GM21737 (cell line): ENCODE results near the gene TAS1R1.

Source experiments
- ATAC-seq: cut with Tn5 transposase; IDR thresholded peaks from one replicate; pipeline ENCODE4 v1.9.1; 2021; ENCODE audit warnings: mild to moderate bottlenecking, moderate library complexity; ENCODE audit not compliant: unreplicated experiment

The TAS1R1 gene

DNA sequence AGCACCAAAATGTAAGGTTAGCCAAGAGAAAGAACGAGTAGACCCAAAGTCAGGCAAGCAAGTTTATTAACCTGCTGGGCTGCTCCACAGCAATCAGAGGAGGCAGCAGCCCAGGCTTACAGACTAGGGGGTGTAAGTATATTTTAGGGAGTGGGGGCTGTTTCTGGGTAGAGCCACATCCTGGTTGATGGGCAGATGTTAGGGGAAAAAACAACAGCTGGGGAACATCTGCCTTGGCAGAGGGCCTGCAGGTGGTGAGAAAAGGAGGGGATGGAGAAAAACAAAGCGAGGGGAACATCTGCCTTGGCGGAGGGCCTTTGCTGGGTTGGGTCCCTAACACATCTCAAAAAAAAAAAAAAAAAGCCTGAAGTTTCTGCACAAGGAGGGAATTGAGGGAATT lies 15.0 kb downstream of the TAS1R1 start:
- no peak for ATAC-seq

DNA sequence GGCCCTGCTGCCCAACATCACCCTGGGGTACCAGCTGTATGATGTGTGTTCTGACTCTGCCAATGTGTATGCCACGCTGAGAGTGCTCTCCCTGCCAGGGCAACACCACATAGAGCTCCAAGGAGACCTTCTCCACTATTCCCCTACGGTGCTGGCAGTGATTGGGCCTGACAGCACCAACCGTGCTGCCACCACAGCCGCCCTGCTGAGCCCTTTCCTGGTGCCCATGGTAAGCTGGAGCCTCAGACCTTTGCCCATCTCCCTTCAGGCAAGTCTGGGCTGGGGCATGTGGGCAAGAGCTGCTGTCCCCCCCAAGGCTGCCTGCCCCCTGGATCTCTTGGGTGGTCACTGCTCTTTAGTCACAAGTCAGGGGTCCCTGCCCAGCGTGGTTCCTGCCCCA lies 15.9 kb downstream of the TAS1R1 start:
- no peak for ATAC-seq

DNA sequence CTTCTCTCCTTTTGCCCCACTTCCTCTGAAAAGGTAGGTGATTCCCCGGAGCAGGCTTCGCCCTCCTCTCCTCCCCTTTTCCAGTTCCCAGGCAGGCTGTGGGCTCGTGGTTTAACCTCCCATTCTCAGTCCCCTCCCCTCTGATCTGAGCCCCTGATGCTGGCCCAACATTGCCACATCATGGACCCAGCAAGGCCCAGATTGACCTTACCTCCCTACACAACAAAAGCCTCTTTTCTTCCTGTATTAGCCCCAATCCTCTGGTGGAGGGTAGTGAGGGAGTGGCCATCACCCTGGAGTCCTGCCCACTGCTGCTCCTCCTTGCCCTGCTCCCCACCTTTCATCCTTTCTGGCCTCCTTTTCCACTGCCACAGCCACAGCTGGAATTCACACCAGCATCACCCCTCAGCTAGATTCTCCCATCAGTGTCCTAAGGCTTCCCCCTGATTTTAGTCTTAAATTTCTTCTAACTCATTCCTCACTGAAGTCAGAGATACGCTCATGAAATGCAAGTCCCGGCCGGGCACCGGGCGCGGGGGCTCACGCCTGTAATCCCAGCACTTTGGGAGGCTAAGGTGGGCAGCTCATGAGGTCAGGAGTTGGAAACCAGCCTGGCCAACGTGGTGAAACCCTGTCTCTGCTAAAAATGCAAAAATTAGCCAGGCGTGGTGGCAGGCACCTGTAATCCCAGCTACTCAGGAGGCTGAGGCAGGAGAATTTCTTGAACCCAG lies 17.7 kb downstream of the TAS1R1 start:
- no peak for ATAC-seq

DNA sequence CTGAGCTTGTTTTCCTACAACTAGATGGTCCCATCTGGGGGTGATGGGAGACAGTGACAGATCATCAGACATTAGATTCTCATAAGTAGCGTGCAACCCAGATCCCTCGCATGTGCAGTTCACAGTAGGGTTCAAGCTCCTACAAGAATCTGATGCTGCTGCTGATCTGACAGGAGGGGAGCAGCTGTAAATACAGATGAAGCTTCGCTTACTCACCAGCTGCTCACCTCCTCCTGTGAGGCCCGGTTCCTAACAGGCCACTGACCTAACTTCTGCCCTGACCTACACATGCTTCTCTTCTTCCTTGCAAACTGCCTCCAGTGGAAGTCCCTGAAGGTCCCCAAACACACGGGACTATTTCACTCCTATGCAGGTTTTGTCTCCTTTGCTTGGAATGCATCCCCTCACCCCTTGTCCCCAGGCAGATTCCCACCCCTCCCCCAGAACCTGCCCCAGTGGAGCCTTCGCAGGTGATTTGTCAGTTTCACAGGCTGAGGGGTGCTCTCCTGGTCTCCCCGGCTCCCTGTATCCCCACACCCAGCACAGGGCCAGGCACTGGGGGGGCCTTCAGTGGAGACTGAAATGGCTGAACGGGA lies 19.0 kb downstream of the TAS1R1 start:
- ATAC-seq = no peak

DNA sequence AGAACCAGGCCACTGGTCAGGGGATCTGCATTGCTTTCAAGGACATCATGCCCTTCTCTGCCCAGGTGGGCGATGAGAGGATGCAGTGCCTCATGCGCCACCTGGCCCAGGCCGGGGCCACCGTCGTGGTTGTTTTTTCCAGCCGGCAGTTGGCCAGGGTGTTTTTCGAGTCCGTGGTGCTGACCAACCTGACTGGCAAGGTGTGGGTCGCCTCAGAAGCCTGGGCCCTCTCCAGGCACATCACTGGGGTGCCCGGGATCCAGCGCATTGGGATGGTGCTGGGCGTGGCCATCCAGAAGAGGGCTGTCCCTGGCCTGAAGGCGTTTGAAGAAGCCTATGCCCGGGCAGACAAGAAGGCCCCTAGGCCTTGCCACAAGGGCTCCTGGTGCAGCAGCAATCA lies 19.7 kb downstream of the TAS1R1 start:
- ATAC-seq = no peak

DNA sequence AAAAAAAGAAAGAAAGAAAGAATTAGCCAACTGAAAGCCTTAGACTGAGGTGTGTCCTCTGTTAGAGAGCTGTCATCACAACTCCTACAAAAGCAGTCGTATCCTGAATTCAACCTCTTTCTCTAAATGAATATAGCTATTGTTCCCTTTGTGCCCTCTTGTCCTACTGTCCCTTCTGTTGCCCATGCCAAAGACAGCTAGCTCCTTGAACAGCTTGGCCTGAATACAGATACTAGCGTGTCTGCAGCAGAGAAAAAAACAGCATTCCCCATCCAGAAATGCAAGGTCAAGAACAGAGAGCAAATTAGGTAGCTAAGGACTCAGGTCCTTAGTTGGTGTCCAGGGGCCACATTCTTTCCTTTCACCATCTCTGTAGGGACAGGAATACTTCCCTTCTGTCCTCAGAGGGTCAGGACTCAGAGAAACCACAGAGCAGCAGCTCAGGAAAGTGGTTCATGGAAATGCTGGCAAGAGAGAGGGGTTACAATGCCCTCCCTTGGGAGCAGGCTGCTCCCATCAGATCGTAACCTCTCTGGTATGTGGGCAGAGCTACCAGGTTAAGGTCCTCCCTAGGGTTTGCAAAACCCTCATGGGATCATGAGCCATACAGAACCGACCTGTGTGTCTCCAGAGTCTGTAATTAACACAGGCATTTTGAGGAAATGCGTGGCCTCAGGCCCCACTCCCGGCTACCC lies 22.9 kb downstream of the TAS1R1 start:
- no peak for ATAC-seq

DNA sequence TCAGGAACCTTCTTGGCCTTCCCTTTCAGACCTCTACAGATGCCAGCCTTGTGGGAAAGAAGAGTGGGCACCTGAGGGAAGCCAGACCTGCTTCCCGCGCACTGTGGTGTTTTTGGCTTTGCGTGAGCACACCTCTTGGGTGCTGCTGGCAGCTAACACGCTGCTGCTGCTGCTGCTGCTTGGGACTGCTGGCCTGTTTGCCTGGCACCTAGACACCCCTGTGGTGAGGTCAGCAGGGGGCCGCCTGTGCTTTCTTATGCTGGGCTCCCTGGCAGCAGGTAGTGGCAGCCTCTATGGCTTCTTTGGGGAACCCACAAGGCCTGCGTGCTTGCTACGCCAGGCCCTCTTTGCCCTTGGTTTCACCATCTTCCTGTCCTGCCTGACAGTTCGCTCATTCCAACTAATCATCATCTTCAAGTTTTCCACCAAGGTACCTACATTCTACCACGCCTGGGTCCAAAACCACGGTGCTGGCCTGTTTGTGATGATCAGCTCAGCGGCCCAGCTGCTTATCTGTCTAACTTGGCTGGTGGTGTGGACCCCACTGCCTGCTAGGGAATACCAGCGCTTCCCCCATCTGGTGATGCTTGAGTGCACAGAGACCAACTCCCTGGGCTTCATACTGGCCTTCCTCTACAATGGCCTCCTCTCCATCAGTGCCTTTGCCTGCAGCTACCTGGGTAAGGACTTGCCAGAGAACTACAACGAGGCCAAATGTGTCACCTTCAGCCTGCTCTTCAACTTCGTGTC lies 23.7 kb downstream of the TAS1R1 start:
- no peak for ATAC-seq

DNA sequence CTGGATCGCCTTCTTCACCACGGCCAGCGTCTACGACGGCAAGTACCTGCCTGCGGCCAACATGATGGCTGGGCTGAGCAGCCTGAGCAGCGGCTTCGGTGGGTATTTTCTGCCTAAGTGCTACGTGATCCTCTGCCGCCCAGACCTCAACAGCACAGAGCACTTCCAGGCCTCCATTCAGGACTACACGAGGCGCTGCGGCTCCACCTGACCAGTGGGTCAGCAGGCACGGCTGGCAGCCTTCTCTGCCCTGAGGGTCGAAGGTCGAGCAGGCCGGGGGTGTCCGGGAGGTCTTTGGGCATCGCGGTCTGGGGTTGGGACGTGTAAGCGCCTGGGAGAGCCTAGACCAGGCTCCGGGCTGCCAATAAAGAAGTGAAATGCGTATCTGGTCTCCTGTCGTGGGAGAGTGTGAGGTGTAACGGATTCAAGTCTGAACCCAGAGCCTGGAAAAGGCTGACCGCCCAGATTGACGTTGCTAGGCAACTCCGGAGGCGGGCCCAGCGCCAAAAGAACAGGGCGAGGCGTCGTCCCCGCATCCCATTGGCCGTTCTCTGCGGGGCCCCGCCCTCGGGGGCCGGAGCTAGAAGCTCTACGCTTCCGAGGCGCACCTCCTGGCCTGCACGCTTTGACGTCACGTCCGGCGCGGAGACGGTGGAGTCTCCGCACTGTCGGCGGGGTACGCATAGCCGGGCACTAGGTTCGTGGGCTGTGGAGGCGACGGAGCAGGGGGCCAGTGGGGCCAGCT lies 24.4 kb downstream of the TAS1R1 start, which contains the start of gene ZBTB48:
ZBTB48 (plus strand) TSS at position 621 of the 745 bp plus-strand sequence. CDS start 616 bp downstream, outside the sequence.
- peak; percentile 92 for ATAC-seq

DNA sequence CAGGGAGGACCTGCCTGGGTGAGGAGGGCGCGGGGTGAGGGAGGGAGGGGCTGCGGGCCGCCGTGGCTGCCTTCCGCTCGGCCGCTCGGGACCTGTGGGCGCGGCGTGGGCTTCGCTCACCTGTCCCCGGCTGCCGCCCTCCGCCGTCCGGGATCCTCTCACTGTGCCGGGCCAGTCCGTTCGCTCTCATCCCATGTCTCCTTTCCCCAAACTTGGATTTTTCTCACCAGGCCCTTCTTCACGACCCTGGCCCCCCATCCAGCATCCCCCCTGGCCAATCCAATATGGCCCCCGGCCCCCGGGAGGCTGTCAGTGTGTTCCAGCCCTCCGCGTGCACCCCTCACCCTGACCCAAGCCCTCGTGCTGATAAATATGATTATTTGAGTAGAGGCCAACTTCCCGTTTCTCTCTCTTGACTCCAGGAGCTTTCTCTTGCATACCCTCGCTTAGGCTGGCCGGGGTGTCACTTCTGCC lies 25.0 kb downstream of the TAS1R1 start:
- no peak for ATAC-seq

DNA sequence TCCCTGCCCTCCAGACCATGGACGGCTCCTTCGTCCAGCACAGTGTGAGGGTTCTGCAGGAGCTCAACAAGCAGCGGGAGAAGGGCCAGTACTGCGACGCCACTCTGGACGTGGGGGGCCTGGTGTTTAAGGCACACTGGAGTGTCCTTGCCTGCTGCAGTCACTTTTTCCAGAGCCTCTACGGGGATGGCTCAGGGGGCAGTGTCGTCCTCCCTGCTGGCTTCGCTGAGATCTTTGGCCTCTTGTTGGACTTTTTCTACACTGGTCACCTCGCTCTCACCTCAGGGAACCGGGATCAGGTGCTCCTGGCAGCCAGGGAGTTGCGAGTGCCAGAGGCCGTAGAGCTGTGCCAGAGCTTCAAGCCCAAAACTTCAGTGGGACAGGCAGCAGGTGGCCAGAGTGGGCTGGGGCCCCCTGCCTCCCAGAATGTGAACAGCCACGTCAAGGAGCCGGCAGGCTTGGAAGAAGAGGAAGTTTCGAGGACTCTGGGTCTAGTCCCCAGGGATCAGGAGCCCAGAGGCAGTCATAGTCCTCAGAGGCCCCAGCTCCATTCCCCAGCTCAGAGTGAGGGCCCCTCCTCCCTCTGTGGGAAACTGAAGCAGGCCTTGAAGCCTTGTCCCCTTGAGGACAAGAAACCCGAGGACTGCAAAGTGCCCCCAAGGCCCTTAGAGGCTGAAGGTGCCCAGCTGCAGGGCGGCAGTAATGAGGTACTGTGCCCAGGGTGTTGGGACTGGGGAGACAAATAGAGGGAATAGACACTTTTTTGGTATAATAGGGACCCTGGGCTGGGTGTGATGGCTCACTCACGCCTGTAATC lies 25.7 kb downstream of the TAS1R1 start:
- no peak for ATAC-seq

DNA sequence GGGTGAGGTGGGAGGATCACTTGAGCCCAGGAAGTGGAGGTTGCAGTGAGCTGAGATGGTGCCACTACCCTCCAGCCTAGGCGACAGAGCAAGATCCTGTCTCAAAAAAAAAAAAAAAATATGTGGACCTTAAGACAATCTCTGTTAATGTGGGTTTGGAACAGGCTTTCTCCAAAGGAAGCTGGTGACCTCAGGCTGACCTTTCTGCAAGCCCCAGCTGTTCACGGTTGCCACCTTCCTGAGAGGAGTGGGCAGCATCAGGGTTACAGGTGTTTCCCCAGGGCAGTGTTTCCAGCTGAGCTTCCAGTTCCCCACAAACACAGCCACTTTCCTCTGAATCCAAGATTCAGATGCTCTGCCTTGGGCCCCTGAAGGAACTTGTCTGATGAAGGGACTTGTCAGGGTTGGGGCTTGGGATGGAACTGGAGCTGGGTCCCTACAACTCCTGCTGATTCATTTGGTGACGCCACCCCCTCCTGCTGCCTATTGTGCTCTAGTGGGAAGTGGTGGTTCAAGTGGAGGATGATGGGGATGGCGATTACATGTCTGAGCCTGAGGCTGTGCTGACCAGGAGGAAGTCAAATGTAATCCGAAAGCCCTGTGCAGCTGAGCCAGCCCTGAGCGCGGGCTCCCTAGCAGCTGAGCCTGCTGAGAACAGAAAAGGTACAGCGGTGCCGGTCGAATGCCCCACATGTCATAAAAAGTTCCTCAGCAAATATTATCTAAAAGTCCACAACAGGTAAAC lies 26.6 kb downstream of the TAS1R1 start:
- no peak for ATAC-seq

DNA sequence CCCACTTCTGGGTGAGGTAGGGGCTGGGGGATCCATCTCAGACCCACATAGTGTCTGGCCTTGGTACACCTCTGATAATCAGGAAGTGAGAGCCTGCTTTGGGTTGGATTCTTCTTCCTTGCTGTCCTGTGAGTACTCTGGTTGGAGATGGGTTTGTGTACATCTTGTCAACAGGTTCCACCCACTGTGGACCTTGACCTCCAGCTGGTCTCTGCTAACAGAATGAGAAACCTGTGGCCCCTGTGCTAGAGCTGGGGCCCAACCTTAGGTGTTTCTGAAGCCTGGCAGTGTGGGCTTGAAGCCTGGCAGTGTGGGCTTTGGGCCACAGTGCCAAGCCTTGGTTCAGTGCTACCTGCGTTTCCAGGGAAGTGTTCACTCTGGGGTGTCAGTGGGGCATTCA lies 27.3 kb downstream of the TAS1R1 start:
- ATAC-seq = no peak

DNA sequence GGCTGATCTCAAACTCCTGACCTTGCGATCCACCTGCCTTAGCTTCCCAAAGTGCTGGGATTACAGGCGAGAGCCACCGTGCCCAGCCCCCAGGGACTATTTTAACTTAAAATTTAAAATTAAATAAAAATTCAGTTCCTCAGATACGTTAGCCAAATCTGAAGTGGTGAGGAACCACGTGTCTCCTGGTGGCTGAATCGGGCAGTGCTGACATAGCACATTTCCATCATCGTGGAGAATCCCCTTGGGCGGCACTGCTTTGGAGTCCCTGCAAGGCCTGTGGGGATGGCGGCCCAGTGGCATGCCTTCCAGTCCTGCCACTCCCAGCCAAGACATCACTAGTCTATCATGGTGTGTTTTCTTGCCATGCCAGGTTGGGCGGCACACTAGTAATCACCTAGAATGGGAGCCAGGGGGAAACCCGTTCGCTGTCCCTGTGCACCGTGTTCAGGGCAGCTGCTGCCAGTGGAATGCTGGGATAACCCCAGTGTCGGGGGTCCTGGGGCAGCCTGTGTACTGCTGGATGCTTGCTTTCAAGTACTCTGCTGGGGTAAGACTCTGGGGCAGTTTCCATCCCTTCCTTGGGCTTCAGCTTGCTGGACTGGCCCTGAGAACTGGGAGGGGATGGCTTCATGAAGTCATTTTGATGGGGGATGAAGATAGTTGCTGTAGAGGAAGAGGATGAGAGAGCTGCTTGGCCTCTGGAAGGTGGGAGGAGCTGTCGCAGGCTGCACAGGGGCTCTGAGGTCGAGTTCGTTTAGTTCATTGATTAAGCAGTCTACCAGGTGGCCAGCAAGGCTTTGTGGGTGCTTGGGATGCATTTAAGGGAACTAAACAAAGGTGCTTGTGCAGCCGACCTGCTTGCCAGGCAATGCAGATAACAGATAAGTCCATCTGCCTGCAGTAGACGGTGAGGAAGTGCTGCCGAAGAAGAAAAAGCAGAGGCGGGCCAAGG lies 29.3 kb downstream of the TAS1R1 start:
- ATAC-seq = no peak

DNA sequence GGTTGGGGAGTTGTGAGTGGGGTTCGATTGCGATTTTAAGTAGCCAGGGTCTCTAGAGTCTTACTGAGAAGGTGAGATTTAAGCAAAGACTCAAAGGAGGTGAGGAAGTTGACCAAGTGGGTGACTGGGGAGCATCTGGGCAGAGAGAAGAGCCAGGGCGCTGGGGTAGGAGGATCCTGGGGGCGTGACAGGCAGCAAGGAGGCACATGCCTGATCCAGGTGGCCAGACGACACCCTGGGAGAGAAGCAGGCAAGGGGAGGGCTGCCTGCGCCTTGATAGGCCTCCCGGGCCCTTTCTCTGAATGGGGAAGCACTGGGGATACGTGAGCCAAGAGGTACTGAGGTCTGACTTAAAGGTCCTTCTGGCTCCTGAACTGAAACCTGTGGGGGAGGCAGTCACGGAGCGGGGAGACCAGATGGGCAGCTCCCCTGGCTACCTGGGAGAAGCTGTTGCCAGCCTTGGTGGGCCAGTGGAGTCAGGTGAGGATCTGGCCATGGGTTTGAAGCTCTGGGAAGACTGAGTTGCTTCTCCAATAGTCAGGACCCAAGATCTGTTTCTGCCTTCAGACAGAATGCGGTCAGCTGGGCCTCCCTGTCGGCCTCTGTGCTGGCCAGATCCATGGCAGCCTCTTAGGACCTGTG lies 30.1 kb downstream of the TAS1R1 start:
- ATAC-seq = no peak

DNA sequence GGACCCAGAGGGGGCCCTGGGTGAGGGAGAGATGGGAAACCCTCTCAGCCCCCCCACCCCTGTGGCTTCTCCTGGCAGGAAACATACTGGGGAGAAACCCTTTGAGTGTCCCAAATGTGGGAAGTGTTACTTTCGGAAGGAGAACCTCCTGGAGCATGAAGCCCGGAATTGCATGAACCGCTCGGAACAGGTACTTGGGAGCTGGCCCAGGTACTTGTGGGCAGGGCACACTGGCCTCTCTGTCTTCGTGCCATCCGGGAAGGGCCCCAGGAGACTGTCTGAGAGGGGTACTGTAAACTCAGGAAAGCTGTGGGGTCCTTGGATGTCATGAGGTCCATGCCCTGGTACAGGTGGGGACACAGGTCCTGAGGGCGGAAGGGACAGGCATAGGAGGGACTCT lies 30.7 kb downstream of the TAS1R1 start:
- no peak for ATAC-seq

DNA sequence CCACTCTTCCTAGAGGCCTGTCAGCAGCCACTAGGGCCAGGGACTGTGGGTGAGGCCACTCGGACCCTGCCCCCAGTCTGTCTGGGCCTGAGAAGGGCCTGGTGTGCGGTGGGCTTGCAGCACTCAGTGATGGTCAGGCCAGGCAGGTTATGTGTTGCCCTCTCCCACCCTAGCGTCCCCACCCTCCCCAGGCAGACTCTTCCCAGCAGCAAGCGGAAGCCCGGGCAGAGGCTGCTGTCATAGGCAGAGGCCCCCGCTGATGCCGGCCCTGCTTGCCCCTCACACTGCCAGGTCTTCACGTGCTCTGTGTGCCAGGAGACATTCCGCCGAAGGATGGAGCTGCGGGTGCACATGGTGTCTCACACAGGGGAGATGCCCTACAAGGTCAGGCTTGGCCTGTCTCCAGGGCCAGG lies 31.3 kb downstream of the TAS1R1 start:
- ATAC-seq = no peak

DNA sequence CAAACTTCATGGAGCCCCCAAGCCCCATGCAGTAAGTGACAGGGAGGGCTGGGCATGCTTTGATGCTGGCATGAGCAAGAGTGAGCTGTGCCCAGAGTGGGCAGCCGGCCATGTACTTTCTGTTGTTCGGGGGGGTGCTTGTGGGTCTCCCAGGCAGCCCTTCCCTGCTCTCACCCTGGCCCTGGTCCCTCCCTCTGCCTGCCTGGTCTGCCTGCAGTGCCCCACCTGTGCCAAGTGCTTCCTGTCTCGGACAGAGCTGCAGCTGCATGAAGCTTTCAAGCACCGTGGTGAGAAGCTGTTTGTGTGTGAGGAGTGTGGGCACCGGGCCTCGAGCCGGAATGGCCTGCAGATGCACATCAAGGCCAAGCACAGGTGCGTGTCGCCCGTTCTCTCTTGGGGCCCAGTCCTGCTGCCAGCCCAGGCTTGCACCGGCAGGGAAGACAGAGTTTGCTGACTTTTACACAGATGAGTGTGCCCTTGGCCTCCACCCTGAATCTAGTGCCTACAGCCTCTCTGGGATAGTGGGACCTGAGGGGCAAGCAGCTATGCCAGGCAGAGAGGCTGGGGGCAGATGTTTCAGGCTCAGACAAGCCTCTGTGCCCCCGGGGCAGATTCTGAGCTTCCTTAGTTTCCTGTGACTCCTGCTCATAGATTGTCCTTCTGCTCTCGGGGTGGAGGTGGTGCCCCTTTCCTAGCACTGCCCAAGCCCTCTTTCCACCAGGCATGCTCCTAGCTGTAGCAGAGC lies 32.3 kb downstream of the TAS1R1 start:
- no peak for ATAC-seq
